GM19324 (cell line): ENCODE measurements around the gene SUOX.
A peak's percentile ranks its signal among the peaks of the same experiment; 100 is the strongest.
"Not testable (repeated sequence)": the region's sequence is repeated elsewhere in the genome, so short reads cannot be mapped to it uniquely, and the experiment has no call there.

Experiments
- ATAC-seq: cut with Tn5 transposase; IDR thresholded peaks from one replicate; pipeline ENCODE4 v1.9.1; 2021; ENCODE audit warnings: mild to moderate bottlenecking, moderate library complexity; ENCODE audit not compliant: unreplicated experiment, low FRiP score

SUOX gene

DNA sequence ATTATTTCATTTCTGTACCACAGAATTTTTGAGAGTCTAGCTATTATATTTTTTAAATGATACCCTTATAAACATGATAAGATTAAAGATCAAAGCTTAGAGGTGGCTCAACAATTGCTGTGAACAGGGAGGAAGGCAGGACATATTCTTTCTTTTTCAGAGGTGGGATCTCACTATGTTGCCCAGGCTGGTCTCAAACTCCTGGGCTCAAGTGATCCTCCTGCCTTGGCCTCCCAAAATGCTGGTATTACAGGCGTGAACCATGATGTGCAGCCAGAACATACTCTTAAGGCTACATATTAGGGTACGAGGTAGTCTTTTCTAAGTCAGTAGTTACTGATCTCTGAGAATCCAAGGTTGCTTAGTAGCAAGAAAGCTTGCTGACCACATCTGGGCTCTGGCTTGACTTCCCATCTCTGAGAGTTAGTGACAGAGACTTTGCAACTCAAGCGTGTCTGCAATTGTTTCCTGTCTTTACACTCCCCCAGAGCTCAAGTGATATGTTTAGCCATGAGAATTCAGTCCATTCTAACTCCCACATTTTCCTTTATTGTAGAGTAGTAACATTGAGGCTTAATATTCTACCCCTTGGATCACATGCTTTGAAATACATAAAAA, 14.6 kb upstream of the SUOX start:
- ATAC-seq: no peak

GRCh38 chr12:55983232-55983842, 13.7 kb upstream of the SUOX start:
- no peak for ATAC-seq

DNA sequence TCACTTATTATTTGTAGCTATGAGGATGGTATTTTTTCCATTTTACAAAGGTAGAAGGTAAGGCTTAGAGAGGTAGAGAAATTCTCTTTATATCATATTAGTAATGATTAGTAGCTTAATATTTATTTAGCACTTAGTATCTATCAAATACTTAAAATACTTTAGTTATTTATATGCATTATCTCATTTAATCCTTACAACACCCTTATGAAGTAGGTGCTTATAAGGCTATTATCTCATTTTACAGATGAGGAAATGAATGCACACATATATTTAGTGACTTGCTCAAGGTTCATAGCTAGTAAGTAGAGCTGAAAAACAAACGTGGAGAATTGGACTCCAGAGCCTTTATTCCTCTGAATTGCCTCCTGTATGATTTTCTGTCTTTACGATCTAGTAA, 12.2 kb upstream of the SUOX start:
- ATAC-seq: no peak

DNA sequence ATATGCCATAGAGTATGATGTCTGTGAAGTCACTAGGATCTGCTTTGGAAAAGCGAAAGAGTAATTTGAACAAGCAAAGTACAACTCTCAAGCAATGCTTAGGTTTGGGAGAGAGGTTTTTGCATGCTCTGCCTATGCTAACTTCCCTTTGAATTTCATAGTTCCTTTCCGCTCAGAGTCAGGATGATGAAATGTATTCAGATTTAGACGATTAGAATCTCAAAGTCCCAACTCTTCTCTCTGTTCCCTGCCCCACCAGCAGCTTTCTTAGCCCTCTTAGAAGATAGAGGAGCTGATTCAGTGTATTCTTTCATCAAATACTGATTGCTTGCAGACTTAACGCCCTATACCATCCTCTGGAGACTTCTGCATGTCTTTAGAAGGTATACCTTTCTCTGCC, 11.7 kb upstream of the SUOX start:
- ATAC-seq: no peak

GRCh38 chr12:55985976-55986375, 11.1 kb upstream of the SUOX start:
- not testable (repeated sequence) for ATAC-seq

GRCh38 chr12:55991110-55991509, 6.0 kb upstream of the SUOX start:
- ATAC-seq: no peak

DNA sequence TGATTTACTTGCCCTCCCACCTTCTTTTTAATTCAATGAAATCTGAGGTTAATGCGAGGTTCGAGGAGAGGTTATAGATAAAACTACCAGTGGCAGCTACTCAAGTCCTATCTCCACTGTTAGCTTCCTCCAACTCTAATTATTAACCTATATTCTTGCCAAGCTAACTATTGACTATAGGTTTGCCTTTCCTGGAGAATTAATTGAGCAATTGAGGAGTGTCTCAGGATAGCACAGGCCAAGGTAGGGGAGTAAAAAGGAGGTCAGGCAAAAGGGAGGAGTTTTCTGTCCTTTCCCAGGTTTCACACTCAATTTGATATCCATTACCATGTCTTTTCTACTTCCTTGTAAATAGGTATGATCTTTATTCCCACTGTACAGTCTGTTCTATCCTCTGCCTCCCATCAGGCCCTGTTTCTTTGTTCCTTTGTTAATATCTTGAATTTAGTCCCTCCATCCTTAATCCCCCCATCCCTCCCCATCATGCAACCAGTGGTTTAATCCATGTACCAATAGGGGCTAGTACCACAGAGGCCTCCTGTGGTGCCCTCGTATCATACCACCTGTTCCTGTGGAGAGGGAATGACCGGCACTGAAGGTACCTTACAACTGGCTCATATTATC, 3.7 kb upstream of the SUOX start:
- ATAC-seq: no peak

- ATAC-seq: no peak
Measured at GRCh38 chr12:55995366-55995765, 1.7 kb upstream of the SUOX start.

- no peak for ATAC-seq
Measured at GRCh38 chr12:55996201-55996714, 818 bp upstream of the SUOX start.

- peak; percentile 8 for ATAC-seq
Measured at GRCh38 chr12:55997535-55997859, 421 bp downstream of the SUOX start.

GRCh38 chr12:55999522-55999921, 2.4 kb downstream of the SUOX start:
- ATAC-seq: not testable (repeated sequence)

DNA sequence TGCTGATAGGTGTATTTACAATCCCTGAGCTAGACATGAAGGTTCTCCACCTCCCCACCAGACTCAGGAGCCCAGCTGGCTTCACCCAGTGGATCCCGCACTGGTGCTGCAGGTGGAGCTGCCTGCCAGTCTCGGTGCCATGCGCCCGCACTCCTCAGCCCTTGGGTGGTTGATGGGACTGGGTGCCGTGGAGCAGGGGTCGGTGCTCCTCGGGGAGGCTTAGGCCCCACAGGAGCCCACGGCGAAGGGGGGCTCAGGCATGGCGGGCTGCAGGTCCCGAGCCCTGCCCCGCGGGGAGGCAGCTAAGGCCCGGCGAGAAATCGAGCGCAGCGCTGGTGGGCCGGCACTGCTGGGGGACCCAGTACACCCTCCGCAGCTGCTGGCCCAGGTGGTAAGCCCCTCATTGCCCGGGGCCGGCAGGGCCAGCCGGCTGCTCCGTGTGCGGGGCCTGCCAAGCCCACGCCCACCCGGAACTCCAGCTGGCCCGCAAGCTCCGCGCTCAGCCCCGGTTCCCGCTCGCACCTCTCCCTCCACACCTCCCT, 3.0 kb downstream of the SUOX start:
- ATAC-seq: not testable (repeated sequence)

DNA sequence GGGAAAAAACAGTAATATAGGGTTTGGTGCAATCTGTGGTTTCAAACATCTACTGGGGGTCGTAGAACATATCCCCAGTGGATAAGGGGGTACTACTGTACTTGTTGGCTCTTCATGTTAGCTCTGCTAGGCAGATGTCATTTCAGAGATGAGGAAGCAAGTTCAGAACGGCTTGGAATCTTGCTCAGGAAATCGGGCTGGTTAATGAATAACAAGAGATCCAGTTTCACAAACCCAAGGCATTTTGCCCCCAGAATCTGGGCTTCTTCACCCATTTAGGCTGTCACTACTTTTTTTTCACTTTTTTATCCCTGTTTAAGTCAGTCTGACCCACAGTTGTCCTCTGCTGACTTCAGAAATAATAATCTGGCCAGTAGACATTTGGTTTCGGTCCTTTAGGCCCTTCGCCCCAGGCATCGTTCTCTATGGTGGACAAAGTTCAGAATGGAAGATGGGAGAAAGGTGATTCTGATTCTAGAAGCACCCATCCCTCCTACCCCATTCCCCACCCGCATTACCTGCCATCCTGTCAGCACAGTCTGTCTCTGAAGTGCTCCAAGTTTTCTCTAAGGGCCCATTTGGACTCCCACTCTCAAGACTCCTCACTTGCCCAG, 4.5 kb downstream of the SUOX start:
- ATAC-seq: no peak

GRCh38 chr12:56003376-56003775, 6.3 kb downstream of the SUOX start:
- not testable (repeated sequence) for ATAC-seq

DNA sequence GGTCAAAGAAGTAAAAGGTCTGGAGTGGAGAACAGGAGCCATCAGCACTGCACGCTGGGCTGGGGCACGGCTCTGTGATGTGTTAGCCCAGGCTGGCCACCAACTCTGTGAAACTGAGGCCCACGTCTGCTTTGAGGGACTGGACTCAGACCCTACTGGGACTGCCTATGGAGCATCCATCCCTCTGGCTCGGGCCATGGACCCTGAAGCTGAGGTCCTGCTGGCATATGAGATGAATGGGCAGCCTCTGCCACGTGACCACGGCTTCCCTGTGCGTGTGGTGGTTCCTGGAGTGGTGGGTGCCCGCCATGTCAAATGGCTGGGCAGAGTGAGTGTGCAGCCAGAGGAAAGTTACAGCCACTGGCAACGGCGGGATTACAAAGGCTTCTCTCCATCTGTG, 7.1 kb downstream of the SUOX start:
- ATAC-seq: no peak

DNA sequence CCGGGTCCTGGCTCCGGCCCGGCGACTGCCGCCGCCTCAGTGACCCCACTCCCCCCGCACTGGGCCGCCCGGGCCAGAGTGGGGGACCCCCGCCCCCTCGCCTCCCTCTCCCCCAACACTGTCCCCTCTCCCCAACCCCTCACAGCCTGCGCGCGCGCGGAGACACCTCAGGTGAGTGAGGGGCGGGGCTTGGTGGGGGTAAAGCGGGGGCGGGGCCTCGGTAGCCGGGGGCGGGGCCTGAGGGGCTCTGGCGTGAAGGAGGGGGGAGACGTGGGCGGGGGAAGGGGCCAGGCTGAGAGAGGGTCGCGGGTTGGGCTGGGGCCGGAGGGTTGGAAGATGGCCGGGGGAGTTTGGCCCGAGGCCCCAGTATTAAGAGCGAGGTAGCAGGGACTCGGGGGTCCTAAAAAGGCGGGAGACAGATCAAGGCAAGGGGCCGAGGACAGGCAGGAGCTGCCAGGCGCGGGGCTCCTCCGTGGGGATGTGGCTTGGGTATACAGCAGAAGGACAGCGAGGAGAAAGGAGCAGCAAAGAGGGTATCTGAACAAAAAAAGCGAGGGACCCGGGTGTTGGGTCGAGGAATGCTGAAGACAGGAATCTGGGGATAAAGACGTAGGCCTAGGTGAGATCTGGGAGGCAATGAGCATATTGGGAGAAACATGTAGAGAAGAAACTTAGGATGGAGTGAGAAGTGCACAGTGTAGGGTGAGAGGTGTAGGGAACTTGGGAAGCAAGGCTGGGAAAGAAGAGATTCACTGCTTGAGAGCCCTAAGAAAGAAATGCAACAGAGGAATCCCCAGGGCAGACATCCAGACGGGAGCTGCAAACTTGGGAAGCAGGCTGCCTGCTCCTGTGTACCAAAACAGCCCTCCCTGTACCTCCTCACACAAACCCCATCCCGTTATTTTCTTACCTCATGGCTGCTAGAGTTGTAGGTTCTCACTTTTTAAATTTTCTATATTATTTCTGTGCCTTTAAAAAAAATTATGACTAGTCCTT, 10.8 kb downstream of the SUOX start:
- peak; percentile 6 for ATAC-seq

DNA sequence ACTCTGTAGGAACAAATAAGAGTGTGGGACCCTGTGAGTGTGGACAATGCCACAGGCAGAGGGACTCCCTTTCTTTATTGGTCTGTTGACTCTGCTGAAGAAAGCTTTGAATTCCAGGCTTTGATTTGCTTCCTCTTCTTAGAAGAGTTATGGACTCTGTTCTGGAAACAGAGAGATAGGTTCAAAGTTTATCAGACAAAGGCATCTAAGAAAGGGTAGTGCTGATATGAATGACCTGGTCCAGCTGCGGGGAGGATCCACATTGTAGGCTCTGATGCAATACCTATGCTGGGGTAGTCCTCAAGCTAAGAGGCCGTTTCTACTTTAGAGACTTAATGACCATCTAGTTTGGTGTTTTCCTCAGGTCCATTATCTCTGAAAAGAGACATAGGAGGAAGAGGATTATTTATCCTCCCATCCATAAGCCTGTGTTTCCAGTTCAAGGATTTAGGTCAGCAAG, 13.1 kb downstream of the SUOX start:
- no peak for ATAC-seq

GRCh38 chr12:56011509-56012090, 14.5 kb downstream of the SUOX start:
- no peak for ATAC-seq

DNA sequence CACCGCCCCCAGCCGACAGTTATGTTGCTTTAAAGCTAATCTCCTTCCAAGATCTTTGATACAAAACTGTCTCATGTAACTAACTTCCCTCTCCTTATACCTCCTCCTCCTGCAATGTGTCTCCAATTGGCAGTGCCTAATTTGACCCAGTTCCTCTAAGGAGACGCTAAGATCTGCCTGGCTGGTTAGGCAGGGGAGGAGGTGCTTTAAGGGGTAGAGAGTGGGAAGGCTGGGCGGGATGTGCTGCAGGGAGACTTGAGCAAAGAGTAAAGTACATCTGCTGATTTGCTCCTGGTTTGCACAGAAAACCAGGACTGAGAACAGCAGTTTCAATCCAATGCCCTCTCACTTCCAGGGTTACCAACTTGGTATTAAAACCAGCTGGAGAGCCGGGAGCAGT, 16.4 kb downstream of the SUOX start:
- no peak for ATAC-seq

DNA sequence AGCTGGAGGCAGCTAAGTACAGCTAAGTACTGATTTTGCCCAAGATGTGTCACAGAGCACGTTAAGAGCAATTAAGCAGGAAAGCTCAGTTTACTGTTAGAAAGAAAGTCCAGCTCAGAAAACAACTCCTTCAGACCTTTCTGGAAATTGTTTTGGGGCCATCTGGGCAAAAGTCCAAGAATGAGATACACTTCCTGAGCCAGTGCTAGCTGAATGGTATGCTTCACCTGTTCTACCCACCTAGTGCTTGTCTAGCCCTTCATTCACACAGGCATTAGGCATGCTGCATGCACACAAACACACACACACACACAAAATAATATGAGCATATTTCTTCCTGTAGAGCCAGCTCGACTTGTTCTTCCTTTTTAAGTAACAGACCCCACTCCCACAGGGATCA, 17.1 kb downstream of the SUOX start:
- ATAC-seq: no peak
